Measurements from ENCODE around the gene IQGAP2. TPM values are rescaled to one million over a fixed set of nuclear protein-coding genes. Genes with fewer than 3 reads are reported as not detected.

IQGAP2 gene
- total and polyA plus RNA-seq, 9 of the 15 experiments (the other 6 are each of a cell fraction or from before 2014, with no cell fraction given), result 8.7 to 23.2 (median 17.4) TPM

GRCh38 chr5:76594107-76594506 lies 191.0 kb downstream of the IQGAP2 start:
- Histone ChIP-seq H2AFZ (ENCODE audit: low read depth, low read length) (no peak overlapping the region), H4K20me1 (replicated peaks; ENCODE audit: control insufficient read depth, insufficient read depth, low read length) (no peaks in the 10 kb centered on the region), H3K36me3 (ENCODE audit: control insufficient read depth, insufficient read depth, low read length) (no peaks in the 10 kb centered on the region), H3K79me2 (ENCODE audit: control insufficient read depth, insufficient read depth, low read length) (no peaks in the 10 kb centered on the region), H3K9me3 (replicated peaks; ENCODE audit: control insufficient read depth, insufficient read depth, low read depth, low read length) (no peaks in the 10 kb centered on the region), H3K4me3 (no peak overlapping the region), H3K4me1 (replicated peaks in 1 of 2; ENCODE audit: control insufficient read depth in 2 of 2, insufficient read depth in 2 of 2, low read length in 2 of 2) (no peaks in the 10 kb centered on the region), H3K27me3 (ENCODE audit: control insufficient read depth in 2 of 2, insufficient read depth in 2 of 2, low read length in 2 of 2) (no peaks in the 10 kb centered on the region), H3K27ac (ENCODE audit: extremely low read depth, low read depth, low read length) (no peak overlapping the region), H3K9me1 (ENCODE audit: control insufficient read depth, insufficient read depth, low read length) (no peaks in the 10 kb centered on the region), H3K4me2 (ENCODE audit: insufficient read depth, low read length) (no peak overlapping the region), H3K9ac (ENCODE audit: insufficient read depth in 1 of 2, low read depth in 2 of 2, low read length in 2 of 2) (no peak overlapping the region)
- intact Hi-C loops (cut with micrococcal nuclease) (no loop called here), in situ Hi-C loops (cut with MboI) (no loop called here)
- FAIRE-seq, result no peak
- POLR2A ChIA-PET, result no interaction called here
- no TSS peak for BruUV-seq (replicated peaks)
- no peak for TF ChIP-seq ZNF586 (CRISPR knock-in tag; conservative IDR thresholded peaks at IDR 0.05)
- CTCF ChIA-PET (ENCODE audit: low intra/inter-chr PET ratio), result no interaction called here
- WGBS (ENCODE audit: insufficient coverage, low coverage, missing lambda C conversion rate), result 70% methylated on average over 4 of the region's 4 CpGs
- no peak for DNase-seq (ENCODE audit: extremely low read depth in 1 of 4, low spot score in 3 of 4)
- ATAC-seq, result no peak

GRCh38 chr5:76595755-76596481 lies 192.8 kb downstream of the IQGAP2 start:
- no peaks in the 10 kb centered on the region for H3K36me3 ChIP-seq (ENCODE audit: control insufficient read depth, insufficient read depth, low read length)
- no peaks in the 10 kb centered on the region for H3K4me1 ChIP-seq (replicated peaks in 1 of 2; ENCODE audit: control insufficient read depth in 2 of 2, insufficient read depth in 2 of 2, low read length in 2 of 2)
- no peak overlapping the region for H3K4me2 ChIP-seq (ENCODE audit: insufficient read depth, low read length)
- no peaks in the 10 kb centered on the region for H3K27me3 ChIP-seq (ENCODE audit: control insufficient read depth in 2 of 2, insufficient read depth in 2 of 2, low read length in 2 of 2)
- no peak overlapping the region for H3K9ac ChIP-seq (ENCODE audit: insufficient read depth in 1 of 2, low read depth in 2 of 2, low read length in 2 of 2)
- ATAC-seq, result no peak
- ChIA-PET CTCF (ENCODE audit: low intra/inter-chr PET ratio) (interaction anchor here (0.6 kb wide), 1 partner anchor 347 kb away, joined by 3 read pairs; no protein-coding TSS in a partner anchor), POLR2A (interaction anchor here (1.0 kb wide), 1 partner anchor 9 kb away, joined by 3 read pairs; no protein-coding TSS in a partner anchor)
- no peak overlapping the region for H3K4me3 ChIP-seq
- H3K9me1 ChIP-seq (ENCODE audit: control insufficient read depth, insufficient read depth, low read length), result no peaks in the 10 kb centered on the region
- H2AFZ ChIP-seq (ENCODE audit: low read depth, low read length), result no peak overlapping the region
- no TSS peak for BruUV-seq (replicated peaks)
- intact Hi-C loops (cut with micrococcal nuclease) (no loop called here), in situ Hi-C loops (cut with MboI) (loop anchor here (5.0 kb wide), 1 partner anchor 186 kb away; no protein-coding TSS in a partner anchor)
- H4K20me1 ChIP-seq (replicated peaks; ENCODE audit: control insufficient read depth, insufficient read depth, low read length), result no peaks in the 10 kb centered on the region
- DNase-seq (ENCODE audit: extremely low read depth in 1 of 4, low spot score in 3 of 4), result no peak
- 50% methylated on average over 3 of the region's 3 CpGs for WGBS (ENCODE audit: insufficient coverage, low coverage, missing lambda C conversion rate)
- no peak overlapping the region for H3K27ac ChIP-seq (ENCODE audit: extremely low read depth, low read depth, low read length)
- no peaks in the 10 kb centered on the region for H3K79me2 ChIP-seq (ENCODE audit: control insufficient read depth, insufficient read depth, low read length)
- FAIRE-seq, result no peak
- no peaks in the 10 kb centered on the region for H3K9me3 ChIP-seq (replicated peaks; ENCODE audit: control insufficient read depth, insufficient read depth, low read depth, low read length)
- no peak for TF ChIP-seq NFE2 (IDR thresholded peaks at IDR 0.05; ENCODE audit: low read depth)
- TF ChIP-seq HMGXB4 (CRISPR knock-in tag; IDR thresholded peaks at IDR 0.05), result no peak
- no peak for TF ChIP-seq NFE2L1 (tag; IDR thresholded peaks at IDR 0.05; ENCODE audit: borderline replicate concordance, low read depth)
- no peak for TF ChIP-seq EP400 (IDR thresholded peaks at IDR 0.05)
- no peak for TF ChIP-seq CBX1 (IDR thresholded peaks at IDR 0.05; ENCODE audit: low read depth)
- no peak for TF ChIP-seq THAP12 (CRISPR knock-in tag; IDR thresholded peaks at IDR 0.05)
- no peak for TF ChIP-seq NR2C1 (IDR thresholded peaks at IDR 0.05)
- no peak for TF ChIP-seq NR2C1 (tag; IDR thresholded peaks at IDR 0.05)
